HS-27A (cell line): ENCODE data around the gene MYLK.

ENCODE experiments used
- DNase-seq: peaks from one replicate; pipeline ENCODE4 v3.0.0-alpha.2; 2012; ENCODE audit warnings: low read depth, missing footprints

MYLK gene

DNA sequence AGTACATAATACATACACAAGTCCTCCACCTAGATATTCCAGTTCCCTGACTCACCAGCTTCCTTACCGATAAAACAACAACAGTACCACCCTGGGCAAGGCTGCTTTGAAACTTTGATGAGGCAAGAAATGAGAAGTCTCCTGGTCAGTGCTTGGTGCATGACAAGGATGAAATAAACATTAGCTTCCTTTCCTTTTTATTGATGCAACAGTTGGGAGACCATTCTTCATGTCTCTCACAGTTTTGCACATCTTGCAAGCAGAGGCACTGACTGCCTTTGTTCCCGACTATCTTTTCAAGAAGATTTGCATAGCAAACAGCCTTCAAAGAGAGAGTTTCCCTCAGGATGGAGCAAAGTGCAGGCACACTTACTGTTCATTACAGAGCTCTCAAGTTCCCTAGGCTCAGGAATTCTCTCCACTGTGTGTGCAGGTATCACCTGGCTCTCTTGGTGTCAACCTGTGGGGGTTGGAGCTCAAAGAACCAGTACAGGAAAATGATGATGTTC, 65.2 kb downstream of the MYLK start:
- DNase-seq, result no peak

DNA sequence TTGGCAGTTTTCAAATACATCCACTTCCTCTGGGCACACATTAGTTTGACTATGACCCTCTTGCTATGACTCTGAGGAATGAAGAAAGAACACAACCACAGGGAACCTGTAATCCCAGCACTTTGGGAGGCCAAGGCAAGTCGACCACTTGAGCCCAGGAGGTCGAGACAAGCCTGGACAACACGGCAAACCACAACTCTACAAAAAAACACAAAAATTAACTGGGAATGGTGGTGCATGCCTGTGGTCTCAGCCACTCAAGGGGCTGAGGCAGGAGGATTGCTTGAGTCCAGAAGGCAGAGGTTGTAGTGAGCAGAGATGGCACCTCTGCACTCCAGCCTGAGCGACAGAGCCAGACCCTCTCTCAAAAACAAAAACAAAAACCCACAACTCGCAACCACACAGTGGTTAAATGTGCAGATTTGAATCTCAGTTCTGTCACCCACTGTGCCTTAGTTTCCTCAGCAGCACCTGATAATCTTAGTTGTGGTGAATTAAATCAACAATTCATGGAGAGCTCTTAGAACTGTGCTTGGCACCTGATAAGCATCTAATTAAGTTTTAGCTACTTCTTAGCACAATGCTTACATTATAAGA, 65.7 kb downstream of the MYLK start:
- no peak for DNase-seq

GRCh38 chr3:123817413-123817812, 66.7 kb downstream of the MYLK start:
- no peak for DNase-seq

- peak; percentile 91 for DNase-seq
Observed at GRCh38 chr3:123816673-123817207, 67.4 kb downstream of the MYLK start.

GRCh38 chr3:123815981-123816380, 68.2 kb downstream of the MYLK start:
- no peak for DNase-seq

DNA sequence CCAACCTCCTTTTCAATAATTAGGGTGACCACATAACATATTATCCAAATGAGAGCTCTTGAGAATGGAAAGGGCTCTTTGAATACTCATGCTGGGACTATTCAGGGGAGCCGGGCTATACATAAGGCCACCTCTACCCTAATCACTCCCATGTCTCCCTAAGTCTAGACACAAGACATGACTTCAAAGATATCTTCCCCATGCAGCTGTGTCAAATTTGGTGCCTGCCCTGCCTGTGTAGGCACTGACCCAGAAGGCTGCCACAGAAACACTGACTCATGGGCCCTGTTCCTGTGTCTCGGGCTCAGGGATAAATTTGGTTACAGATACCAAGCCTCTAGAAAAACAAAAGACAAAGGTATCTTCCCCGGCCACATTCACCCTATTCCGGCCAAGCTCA, 70.3 kb downstream of the MYLK start:
- no peak for DNase-seq

- no peak for DNase-seq
Observed at GRCh38 chr3:123809597-123809996, 74.5 kb downstream of the MYLK start.

DNA sequence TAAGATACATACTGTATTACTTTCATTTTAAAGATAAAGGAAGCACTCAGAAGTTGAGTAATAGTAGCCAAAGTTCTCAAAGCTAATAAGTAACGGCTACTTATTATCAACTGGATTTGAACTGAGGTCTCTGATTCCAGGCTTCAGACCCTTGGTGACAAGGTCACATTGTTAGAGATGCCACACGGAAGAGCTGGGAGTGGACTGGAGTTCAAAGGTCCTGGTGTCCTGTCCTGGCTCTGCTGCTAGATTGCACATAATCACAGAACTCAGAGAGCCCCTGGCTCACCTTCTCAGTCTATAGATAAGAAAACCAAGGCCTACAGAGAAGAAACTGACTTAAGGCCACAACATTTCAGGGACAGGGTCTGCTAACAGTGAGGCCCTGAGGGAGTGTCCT, 75.3 kb downstream of the MYLK start:
- no peak for DNase-seq

DNA sequence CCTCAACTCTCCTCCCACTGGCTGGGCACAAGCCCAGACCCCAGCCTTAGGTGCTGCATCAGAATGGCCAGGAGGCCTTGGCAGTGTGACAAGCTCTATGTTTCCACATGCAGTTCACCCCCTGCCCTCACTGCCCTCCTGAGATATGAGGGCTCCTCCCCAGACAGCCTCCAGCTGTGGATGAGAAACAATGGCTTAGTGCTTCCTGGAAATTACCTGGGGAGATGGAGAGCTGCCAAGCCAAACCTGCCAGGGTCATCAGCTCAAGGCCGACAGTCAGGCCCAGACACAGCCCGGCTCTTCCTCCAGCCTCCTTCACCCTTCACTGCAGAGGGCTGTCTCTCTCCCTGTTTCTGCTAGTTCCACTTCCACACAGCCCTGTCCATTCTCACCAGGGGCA, 76.3 kb downstream of the MYLK start:
- DNase-seq, result no peak

DNA sequence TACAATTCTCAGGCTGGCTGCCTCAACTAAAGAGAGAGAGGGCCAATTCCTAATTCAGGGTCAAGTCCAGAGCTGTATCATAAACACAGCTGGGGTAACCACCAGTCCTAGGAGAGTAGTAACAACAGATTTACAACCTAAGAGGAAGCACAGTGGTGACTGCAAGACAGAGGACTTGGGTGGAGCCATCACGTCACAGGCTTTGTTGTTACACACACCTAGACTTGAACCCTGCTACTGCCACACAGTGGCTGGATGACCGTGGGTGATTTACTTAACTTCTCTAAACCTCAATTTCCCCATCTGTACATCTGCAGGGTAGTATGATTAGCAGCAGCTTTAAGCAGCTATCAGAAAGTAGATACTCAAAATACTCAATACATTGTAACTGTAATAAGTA, 78.6 kb downstream of the MYLK start:
- no peak for DNase-seq

DNA sequence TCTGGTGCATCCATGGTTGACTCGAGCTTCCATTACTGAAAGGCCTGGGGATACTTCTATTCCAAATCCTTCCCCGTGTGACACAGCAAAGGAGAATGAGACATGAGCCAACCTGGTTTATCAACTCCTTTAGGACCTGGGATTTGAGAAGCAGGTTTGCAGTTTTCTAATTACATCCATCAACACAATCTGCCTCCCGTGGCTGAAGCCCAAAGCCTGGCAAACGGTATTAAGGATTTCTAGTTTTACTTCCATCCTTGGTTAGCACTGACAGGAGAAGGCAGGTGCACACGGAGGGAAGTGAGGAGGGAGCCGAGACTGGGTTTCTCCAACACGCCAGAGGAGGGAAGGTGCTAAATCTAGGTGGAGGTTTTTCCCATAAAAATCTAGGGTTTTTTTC, 79.0 kb downstream of the MYLK start:
- DNase-seq, result no peak

- no peak for DNase-seq
Observed at GRCh38 chr3:123804676-123805075, 79.5 kb downstream of the MYLK start.

GRCh38 chr3:123803521-123803920, 80.6 kb downstream of the MYLK start:
- no peak for DNase-seq

- DNase-seq, result no peak
Observed at GRCh38 chr3:123802007-123802625, 82.0 kb downstream of the MYLK start.

DNA sequence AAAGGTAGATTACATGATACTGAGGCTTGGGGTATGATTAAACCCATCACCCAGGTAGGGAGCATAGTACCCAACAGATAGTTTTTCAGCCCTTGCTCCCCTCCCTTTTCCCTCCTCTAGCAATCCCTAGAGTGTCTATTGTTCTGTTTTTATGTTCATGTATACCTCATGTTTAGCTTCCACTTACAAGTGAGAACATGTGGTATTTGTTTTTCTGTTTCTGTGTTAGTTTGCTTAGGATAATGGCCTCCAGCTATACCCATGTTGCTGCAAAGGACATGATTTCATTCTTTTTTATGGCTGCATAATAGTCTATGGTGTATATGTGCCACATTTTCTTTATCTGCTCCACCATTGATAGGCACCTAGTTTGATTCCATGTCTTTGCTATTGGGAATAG, 82.7 kb downstream of the MYLK start:
- DNase-seq, result no peak

DNA sequence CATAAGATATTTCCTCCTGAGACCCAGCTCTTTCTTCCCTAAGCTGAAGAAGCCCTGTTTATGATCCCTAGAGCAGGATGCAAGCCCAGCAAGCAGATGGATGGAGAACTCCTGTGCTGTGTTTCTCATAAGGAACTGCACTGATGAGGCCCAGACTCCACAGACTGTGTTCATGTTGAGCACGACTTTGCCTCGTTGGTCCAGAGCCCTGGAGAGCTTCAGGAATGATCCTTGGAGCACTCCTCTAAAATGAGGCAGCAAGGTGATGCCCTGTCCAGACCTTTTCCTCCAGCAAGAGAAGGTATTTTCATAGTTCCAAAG, 83.8 kb downstream of the MYLK start:
- DNase-seq, result no peak

DNA sequence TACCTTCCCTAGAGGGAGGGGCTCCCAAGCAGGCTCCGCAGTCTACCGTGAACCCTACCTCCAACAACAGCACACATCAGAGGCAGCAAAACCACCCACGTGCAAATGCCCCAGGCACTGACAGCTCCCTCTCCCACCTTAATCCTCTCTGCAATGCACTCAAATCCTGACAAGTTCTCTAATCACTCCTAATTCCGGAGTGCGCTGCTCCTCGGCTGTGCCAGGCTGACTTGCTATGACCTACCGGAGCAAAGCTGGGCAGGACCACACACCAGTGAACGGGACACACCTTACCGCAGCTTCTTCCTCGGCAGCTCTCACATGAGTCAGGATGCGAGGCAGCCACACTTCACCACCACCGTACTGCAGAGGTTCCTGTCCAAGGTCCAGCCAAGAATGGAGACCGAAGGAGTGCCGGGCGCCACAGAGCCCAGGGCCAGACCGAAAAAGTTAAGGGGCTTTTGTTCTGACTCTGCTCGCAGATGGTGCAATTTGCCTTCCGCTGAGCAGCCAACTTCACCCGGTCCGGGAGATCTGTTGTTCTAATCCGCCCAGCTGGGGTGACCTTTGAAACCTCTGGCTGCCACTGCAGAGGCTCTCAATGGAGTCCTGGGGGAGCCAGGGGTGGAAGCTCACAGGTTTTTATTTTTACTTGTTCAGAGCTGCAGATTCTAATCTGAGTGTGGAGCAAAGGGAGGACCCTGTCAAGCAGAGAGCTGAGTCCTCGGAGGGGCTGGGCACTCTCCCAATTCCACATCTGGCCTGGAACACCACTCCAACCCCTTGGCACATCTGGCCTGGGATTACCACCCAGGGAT, 84.4 kb downstream of the MYLK start:
- no peak for DNase-seq

DNA sequence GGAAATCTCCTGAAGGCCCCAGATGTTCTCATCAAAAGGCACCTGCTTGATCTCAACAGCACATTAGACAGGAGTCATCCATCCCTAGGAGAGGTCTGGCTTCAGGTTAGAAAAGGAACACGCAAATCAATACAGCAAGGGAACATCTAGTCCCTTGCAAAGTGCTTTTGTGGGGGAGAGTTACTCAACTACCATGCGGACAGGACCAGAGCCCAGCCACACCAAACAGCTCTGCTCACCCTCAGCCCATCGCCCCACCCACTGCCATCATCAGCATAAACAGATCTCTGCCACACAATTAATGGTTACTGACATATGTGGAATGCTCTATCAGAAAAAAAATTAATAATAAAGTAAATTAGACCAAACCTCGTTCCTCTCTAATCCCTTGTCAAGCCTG, 85.6 kb downstream of the MYLK start:
- DNase-seq, result no peak

DNA sequence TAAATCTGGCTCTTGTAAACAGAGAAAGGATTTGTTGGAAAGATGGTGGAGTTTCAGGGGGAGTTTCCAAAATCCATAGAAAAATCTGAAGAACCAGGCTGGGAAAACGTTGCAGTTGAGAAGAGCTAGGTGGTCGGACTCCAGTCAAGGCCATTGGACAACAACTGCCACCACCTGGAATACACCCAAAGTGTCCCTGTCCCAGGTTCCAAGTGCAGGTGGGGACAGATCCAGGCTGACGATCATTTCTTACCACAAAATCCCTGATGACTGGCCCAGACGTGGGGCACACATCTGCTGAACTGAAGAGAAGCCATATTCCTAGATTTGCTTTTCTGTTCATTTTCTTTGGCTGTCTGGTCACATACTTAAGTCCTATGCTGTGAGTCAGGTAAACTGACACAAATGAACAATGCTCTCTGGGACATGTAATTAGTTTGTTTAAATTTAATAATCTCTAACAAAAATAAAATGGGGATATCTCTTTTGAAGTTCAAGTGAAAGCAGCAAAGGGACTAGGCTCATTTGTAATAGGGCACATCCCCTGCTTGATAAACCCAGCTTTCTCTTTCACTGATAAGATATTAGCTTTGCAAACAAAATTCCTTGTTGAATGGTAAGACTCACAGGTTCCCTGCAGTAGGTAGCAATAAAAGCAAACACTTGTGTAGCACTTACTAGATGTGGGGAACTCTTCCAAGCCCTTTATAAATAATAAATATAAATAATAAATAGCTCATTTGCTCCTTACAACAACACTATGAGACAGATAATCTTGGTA, 88.5 kb downstream of the MYLK start:
- no peak for DNase-seq

GRCh38 chr3:123793425-123793824, 90.7 kb downstream of the MYLK start:
- no peak for DNase-seq

- DNase-seq, result no peak
Observed at GRCh38 chr3:123792473-123793201, 91.5 kb downstream of the MYLK start.

GRCh38 chr3:123791898-123792297, 92.2 kb downstream of the MYLK start:
- DNase-seq, result no peak
